CD4-positive, alpha-beta T cell treated with Interferon gamma for 1 hour (primary cell): ENCODE results near the gene FBXW8.

Source experiments
- DNase-seq: peaks from one replicate; pipeline ENCODE4 v3.0.0-alpha.2; 2020

FBXW8 gene

GRCh38 chr12:116926283-116927243 lies 15.8 kb downstream of the FBXW8 start:
- DNase-seq: no peak

- DNase-seq: no peak
Measured at GRCh38 chr12:116927244-116927940, 16.6 kb downstream of the FBXW8 start.

- no peak for DNase-seq
Measured at GRCh38 chr12:116928504-116928903, 17.8 kb downstream of the FBXW8 start.

- DNase-seq: no peak
Measured at GRCh38 chr12:116929885-116930284, 19.1 kb downstream of the FBXW8 start.

GRCh38 chr12:116931665-116932064 lies 20.9 kb downstream of the FBXW8 start:
- no peak for DNase-seq

- DNase-seq: no peak
Measured at GRCh38 chr12:116933091-116933490, 22.3 kb downstream of the FBXW8 start.

GRCh38 chr12:116933512-116934246 lies 22.9 kb downstream of the FBXW8 start:
- no peak for DNase-seq

- DNase-seq: no peak
Measured at GRCh38 chr12:116934908-116935705, 24.4 kb downstream of the FBXW8 start.

- no peak for DNase-seq
Measured at GRCh38 chr12:116937640-116938039, 26.9 kb downstream of the FBXW8 start.

GRCh38 chr12:116939734-116940133 lies 29.0 kb downstream of the FBXW8 start:
- DNase-seq: no peak

GRCh38 chr12:116941188-116941587 lies 30.4 kb downstream of the FBXW8 start:
- DNase-seq: no peak

- no peak for DNase-seq
Measured at GRCh38 chr12:116943419-116944372, 32.9 kb downstream of the FBXW8 start.

GRCh38 chr12:116945886-116946550 lies 35.3 kb downstream of the FBXW8 start:
- DNase-seq: no peak

GRCh38 chr12:116948298-116948697 lies 37.5 kb downstream of the FBXW8 start:
- DNase-seq: no peak

- DNase-seq: no peak
Measured at GRCh38 chr12:116950628-116951325, 40.0 kb downstream of the FBXW8 start.

- DNase-seq: no peak
Measured at GRCh38 chr12:116954710-116955381, 44.1 kb downstream of the FBXW8 start.

- no peak for DNase-seq
Measured at GRCh38 chr12:116955382-116956021, 44.8 kb downstream of the FBXW8 start.

- no peak for DNase-seq
Measured at GRCh38 chr12:116958402-116959197, 47.9 kb downstream of the FBXW8 start.
